ENCODE data around the gene AVPR2.
A peak's percentile ranks its signal among the peaks of the same experiment; 100 is the strongest.

The AVPR2 gene

DNA sequence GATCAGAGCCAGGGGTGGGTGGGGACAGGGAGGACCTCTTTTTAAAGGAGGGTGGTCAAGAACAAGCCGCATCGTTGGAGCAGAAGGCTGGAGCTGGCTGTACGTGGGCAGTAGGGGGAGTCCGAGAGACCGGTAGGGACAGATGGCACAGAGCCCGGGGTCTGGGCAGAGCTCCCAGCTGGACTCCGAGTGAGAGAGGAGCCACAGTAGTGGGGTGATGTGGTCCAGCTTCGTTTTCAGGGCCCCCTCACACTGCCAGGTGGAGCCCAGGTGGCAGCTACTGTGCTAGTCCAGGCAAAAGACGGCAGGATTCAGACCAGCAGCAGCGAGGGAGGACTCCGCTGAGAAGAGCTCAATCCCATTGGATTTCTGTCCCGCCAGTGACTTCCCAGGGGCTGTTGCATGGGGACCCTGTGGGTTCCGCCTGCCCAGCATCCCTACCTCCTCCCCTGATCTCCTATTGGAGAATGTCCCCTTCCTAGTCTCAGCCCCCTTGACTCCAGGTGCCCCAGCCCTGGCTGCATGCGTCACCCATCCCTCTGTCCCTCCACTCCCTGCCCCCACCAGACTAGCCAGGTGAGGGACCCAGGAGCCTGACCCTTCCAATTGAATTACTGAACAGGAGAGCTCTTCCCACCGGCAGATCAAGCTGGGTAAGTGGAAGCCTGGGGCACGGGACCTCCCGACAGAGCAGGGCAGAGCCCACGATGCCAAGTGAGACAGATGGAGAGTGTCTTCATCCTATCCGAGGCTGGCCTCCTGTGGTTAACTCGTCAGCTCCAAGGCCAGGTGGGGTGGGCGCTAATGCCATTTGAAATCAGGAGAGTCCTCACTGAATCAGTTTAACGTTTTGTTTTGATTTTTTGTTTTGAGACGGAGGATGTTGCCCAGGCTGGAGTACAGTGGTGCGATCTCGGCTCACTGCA lies 18.7 kb downstream of the AVPR2 start:
- Mint-ChIP-seq H3K27ac (peak overlapping the region in 2 of 3 experiments; percentile 19 to 26), H3K9me3 (peaks cover 4% of the 10 kb centered on the region), H3K4me1 (peaks cover 15% of the 10 kb centered on the region), H3K4me3 (no peak overlapping the region), H3K27me3 (ENCODE audit: low read depth) (peaks cover 3% of the 10 kb centered on the region), H3K36me3 (ENCODE audit: low read depth) (no peaks in the 10 kb centered on the region)
- TF ChIP-seq, protein P1, sequence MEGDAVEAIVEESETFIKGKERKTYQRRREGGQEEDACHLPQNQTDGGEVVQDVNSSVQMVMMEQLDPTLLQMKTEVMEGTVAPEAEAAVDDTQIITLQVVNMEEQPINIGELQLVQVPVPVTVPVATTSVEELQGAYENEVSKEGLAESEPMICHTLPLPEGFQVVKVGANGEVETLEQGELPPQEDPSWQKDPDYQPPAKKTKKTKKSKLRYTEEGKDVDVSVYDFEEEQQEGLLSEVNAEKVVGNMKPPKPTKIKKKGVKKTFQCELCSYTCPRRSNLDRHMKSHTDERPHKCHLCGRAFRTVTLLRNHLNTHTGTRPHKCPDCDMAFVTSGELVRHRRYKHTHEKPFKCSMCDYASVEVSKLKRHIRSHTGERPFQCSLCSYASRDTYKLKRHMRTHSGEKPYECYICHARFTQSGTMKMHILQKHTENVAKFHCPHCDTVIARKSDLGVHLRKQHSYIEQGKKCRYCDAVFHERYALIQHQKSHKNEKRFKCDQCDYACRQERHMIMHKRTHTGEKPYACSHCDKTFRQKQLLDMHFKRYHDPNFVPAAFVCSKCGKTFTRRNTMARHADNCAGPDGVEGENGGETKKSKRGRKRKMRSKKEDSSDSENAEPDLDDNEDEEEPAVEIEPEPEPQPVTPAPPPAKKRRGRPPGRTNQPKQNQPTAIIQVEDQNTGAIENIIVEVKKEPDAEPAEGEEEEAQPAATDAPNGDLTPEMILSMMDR (IDR thresholded peaks at IDR 0.05; ENCODE audit: unreplicated experiment in 3 of 3): peak; percentile 15 to 29 (median 28)

DNA sequence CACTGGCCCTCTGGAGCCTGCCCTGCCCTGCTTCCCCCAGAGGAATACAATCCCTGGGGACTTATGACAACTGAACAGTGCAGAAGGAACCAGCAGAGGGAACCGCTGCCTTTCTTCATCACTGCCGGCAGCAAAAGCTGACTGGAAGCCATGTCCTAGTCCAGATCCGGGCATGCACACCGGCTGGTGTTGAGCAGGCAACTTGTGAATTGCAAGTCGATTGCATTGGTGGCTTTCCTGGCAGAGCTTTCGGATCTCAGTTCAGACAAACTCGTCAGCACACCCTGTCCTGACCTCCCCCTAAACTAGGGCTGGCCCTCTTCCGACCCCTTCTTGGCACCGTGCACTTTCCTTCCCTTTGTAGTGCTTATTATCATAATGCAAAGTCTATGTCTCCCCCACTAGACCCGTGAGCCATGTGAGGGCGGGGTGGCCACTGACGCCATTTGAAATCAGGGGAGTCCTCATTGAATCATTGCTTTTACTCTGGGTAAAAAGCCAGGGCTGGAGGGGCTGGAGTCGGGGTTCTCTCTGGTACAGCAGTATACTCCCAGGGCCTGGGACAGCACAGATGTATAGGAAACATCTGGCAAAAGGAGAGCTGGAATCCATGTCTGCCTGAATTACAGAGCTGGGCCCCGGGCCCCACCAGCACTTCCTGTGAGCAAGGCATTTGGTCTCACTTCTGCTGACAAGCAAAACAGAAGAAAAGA lies 19.8 kb downstream of the AVPR2 start:
- H3K4me3 Mint-ChIP-seq: peak overlapping the region; percentile 27 to 81 (median 38)
- peaks cover 7% of the 10 kb centered on the region for H3K9me3 Mint-ChIP-seq
- TF ChIP-seq, protein P1 (IDR thresholded peaks at IDR 0.05; ENCODE audit: unreplicated experiment in 3 of 3): peak in 2 of 3 experiments; percentile 11 to 29
- peaks cover 3% of the 10 kb centered on the region for H3K27me3 Mint-ChIP-seq (ENCODE audit: low read depth)
- peaks cover 20% of the 10 kb centered on the region for H3K4me1 Mint-ChIP-seq
- H3K36me3 Mint-ChIP-seq (ENCODE audit: low read depth): peaks cover 8% of the 10 kb centered on the region
- peak overlapping the region; percentile 80 to 90 (median 89) for H3K27ac Mint-ChIP-seq

GRCh38 chrX:153925387-153925738 lies 20.9 kb downstream of the AVPR2 start:
- Mint-ChIP-seq H3K4me3 (peak overlapping the region; percentile 56 to 81 (median 76)), H3K4me1 (peaks cover 20% of the 10 kb centered on the region), H3K36me3 (ENCODE audit: low read depth) (peaks cover 8% of the 10 kb centered on the region), H3K9me3 (peaks cover 3% of the 10 kb centered on the region), H3K27me3 (ENCODE audit: low read depth) (peaks cover 3% of the 10 kb centered on the region), H3K27ac (peak overlapping the region; percentile 87 to 90 (median 89))
- TF ChIP-seq, protein P1 (IDR thresholded peaks at IDR 0.05; ENCODE audit: unreplicated experiment in 3 of 3): no peak

GRCh38 chrX:153925739-153926551 lies 21.5 kb downstream of the AVPR2 start, which contains the start of gene ARHGAP4:
Gene ARHGAP4, minus strand, starts transcription at chrX:153926264. Its CDS starts 62 bp downstream, at chrX:153926202.
- peak within 1 kb of the TSS; percentile 83 to 90 (median 90) for H3K4me3 Mint-ChIP-seq
- peaks cover 8% of the 10 kb centered on the region for H3K36me3 Mint-ChIP-seq (ENCODE audit: low read depth)
- H3K9me3 Mint-ChIP-seq: peaks cover 3% of the 10 kb centered on the region
- H3K27ac Mint-ChIP-seq: peak within 1 kb of the TSS; percentile 90 to 97 (median 97)
- TF ChIP-seq, protein P1 (IDR thresholded peaks at IDR 0.05; ENCODE audit: unreplicated experiment in 3 of 3): no peak
- peaks cover 20% of the 10 kb centered on the region for H3K4me1 Mint-ChIP-seq
- H3K27me3 Mint-ChIP-seq (ENCODE audit: low read depth): peaks cover 3% of the 10 kb centered on the region

GRCh38 chrX:153926552-153926857 lies 22.0 kb downstream of the AVPR2 start:
- H3K4me3 Mint-ChIP-seq: peak overlapping the region; percentile 83 to 90 (median 90)
- H3K36me3 Mint-ChIP-seq (ENCODE audit: low read depth): peaks cover 11% of the 10 kb centered on the region
- H3K27me3 Mint-ChIP-seq (ENCODE audit: low read depth): peaks cover 3% of the 10 kb centered on the region
- peaks cover 20% of the 10 kb centered on the region for H3K4me1 Mint-ChIP-seq
- peak overlapping the region; percentile 83 to 97 (median 97) for H3K27ac Mint-ChIP-seq
- H3K9me3 Mint-ChIP-seq: peaks cover 6% of the 10 kb centered on the region
- TF ChIP-seq, protein P1 (IDR thresholded peaks at IDR 0.05; ENCODE audit: unreplicated experiment in 3 of 3): no peak

Measured in nephron (organoid).